Metanephros (tissue), 2 donors: ENCODE data around the gene SLC12A9. TPM values are rescaled to one million over a fixed set of nuclear protein-coding genes. Genes with fewer than 3 reads are reported as not detected.

ENCODE experiments used
- small RNA-seq: library from RNA; depleted of rRNA; stranded (forward); fragments of <200 nt; gene quantifications from one replicate; pipeline ENCODE3, GENCODE V24; 2014; ENCODE audit warnings: low replicate concordance
- total RNA-seq: library from RNA; depleted of rRNA; stranded (reverse); fragments of >200 nt; gene quantifications from one replicate; pipeline ENCODE4 v1.2.3, GENCODE V29; 2014

Gene SLC12A9, protein sequence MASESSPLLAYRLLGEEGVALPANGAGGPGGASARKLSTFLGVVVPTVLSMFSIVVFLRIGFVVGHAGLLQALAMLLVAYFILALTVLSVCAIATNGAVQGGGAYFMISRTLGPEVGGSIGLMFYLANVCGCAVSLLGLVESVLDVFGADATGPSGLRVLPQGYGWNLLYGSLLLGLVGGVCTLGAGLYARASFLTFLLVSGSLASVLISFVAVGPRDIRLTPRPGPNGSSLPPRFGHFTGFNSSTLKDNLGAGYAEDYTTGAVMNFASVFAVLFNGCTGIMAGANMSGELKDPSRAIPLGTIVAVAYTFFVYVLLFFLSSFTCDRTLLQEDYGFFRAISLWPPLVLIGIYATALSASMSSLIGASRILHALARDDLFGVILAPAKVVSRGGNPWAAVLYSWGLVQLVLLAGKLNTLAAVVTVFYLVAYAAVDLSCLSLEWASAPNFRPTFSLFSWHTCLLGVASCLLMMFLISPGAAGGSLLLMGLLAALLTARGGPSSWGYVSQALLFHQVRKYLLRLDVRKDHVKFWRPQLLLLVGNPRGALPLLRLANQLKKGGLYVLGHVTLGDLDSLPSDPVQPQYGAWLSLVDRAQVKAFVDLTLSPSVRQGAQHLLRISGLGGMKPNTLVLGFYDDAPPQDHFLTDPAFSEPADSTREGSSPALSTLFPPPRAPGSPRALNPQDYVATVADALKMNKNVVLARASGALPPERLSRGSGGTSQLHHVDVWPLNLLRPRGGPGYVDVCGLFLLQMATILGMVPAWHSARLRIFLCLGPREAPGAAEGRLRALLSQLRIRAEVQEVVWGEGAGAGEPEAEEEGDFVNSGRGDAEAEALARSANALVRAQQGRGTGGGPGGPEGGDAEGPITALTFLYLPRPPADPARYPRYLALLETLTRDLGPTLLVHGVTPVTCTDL
- total RNA-seq = 25.4 TPM

GRCh38 chr7:100852048-100852872 is at the start of gene SLC12A9:
TSS of gene SLC12A9 (plus strand) at chr7:100852713. CDS start at chr7:100854198, 1,485 bp downstream.

GRCh38 chr7:100827330-100828226 is 24.9 kb upstream of the SLC12A9 start, which contains the start of gene EPHB4:
TSS of gene EPHB4 (minus strand) at chr7:100827523. CDS start at chr7:100827030, 493 bp downstream.

DNA sequence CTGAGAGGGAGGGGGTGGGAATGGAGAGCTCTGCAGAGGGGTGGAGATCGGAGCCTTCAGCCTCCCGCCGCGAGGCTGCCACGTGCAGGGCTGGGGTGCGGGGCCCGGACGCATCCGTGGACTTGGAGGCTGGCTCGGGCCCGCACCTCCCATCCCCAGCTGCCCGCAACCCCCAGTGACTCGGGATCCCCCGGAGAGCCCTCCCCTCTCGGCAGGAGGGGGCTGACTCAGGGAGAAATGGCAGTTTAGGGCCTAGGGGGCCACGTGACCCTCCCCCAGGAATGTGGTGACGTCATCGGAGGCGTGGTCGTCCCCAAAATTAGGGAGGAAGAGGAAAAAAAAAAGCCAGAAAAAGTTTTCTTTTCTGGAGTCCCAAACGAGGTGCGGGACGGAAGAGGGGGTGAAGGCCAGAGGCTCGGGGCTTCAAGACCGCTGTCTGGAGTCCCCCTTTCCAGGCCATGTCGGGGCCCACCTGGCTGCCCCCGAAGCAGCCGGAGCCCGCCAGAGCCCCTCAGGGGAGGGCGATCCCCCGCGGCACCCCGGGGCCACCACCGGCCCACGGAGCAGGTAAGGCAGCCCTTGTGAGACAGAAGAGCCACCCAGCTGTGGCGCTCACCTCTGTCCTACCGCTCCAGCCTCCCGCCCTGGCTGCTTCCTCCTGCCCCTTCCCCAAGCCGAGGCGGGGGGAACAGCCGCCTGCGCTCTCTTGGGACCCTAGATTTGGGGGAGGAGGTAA is 14.7 kb downstream of the SLC12A9 start, which contains the start of gene TRIP6:
TRIP6 (plus strand) TSS at position 348 of the 736 bp plus-strand sequence; CDS start at position 459, 111 bp downstream.

DNA sequence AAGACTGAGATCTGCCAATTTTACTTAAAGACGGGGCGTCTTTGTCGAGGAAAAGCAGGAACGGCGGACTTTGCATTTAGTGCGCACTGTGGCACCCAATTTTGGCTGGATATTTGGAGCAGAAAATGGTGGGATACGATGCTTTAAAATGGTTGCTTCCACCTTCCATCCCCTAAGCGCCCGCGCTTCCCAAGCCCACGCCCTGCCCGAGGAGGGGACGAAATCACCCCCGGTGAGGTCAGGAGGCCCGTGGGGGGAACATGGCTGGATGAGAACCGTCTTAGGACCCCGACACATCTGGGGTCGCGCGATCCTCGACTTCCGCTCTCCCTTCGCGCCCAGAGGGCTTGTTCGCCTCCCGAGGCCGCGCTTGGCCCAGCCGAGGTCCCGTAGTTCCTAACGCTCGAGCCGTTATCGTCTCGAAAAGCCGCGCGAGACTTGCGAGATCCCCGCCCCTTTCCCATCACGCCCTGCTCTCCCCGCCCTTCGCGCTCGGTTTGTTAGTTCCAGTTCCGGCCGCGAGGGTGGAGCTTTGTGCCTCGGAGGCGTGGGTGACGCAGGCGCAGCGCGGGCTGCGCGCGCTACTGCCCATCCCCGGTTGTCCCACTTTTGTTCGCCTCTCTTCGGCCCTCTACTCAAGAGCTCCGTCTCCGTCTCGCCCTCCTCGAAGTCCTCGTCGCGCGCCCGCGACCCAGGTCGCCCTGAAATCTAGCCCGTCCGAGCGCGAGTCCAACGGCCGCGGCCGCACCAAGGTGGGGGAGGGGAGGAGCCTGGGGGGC is 22.3 kb downstream of the SLC12A9 start, which contains the start of gene SRRT:
SRRT (plus strand) TSS at position 527 of the 779 bp plus-strand sequence. CDS start 488 bp downstream, outside the sequence.

DNA sequence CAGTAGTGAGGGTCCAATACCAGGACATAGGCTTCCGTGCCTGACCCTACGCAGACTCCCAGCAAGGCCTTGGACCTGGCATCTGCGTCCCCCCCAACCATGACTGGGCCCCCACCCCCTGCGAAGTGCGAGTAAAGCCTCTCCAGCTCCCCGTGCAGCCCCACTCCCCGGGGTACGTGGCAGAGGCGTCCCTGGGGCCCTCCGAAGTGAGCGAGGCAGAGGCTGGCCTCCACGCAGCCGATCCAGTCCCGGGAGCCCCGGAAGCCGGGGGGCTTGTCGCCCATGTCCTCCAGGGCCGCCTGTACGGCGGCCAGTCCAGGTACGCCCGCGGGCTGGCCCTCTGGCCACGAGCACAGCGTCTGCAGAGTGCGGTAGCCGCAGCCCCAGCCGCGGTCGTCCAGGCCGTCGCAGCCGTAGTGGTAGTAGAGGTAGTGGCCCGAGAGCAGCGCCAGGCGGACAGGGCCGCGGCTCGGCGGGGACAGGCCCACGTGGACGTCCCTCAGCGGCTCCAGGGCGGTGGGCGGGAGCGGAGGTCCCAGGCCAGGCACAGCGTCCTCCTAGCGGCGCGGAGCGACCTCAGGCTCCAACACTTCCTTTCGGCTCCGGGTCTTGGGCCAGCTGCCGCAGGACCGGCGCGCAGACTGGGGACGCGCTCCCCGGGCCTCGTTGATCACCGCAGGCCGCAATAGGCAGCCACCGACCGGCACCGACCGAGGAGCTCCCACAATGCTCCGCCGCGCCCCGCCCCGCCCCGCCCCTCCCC is 36.7 kb downstream of the SLC12A9 start, which contains the start of gene UFSP1:
UFSP1 (minus strand) TSS at position 728 of the 763 bp plus-strand sequence; CDS start at position 284, 444 bp downstream.

DNA sequence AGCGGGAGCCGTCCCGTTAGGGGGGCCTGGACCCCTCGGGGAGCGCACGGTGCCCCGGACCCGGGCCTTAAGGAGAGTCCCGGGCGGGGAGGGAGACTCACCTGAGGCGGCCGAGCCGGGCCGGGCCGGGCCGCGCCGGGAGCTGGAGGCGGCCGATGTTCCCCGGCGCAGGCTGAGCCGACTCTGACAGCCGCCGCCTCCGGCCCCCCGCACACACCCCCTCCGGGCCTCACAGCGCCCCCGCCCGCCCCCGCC is 43.1 kb downstream of the SLC12A9 start, which contains the start of gene ACHE:
ACHE (minus strand) TSS at position 188 of the 255 bp plus-strand sequence. CDS start 1,656 bp downstream, outside the sequence.

Small RNA genes lying within 50 kb of the gene (small RNA-seq; reads per million reads assigned to genes)
- gene RN7SL549P = not detected
- gene RN7SL750P = not detected

Other genes with a start within 250 kb of the SLC12A9 start
- gene MOSPD3, start 240.2 kb upstream of the SLC12A9 start, total RNA-seq = 15.4 TPM
- gene TFR2, start 211.2 kb upstream of the SLC12A9 start, total RNA-seq = 5.3 TPM
- gene ACTL6B, start 196.3 kb upstream of the SLC12A9 start, total RNA-seq = not detected
- 209 TPM for gene GNB2, start 179.0 kb upstream of the SLC12A9 start, total RNA-seq
- 36.3 TPM for gene GIGYF1, start 158.5 kb upstream of the SLC12A9 start, total RNA-seq
- gene POP7, start 146.6 kb upstream of the SLC12A9 start, total RNA-seq = 46.1 TPM
- not detected for gene EPO, start 132.2 kb upstream of the SLC12A9 start, total RNA-seq
- gene ZAN, start 119.1 kb upstream of the SLC12A9 start, total RNA-seq = not detected
- gene EPHB4, start 25.2 kb upstream of the SLC12A9 start, total RNA-seq = 91.7 TPM
- gene TRIP6, start 14.7 kb downstream of the SLC12A9 start, total RNA-seq = 73.4 TPM
- gene SRRT, start 22.4 kb downstream of the SLC12A9 start, total RNA-seq = 81.9 TPM
- 4.5 TPM for gene UFSP1, start 37.0 kb downstream of the SLC12A9 start, total RNA-seq
- 25.6 TPM for gene ACHE, start 43.2 kb downstream of the SLC12A9 start, total RNA-seq
- gene MUC3A, start 96.8 kb downstream of the SLC12A9 start, total RNA-seq = 0.35 TPM
- not detected for gene MUC12, start 116.9 kb downstream of the SLC12A9 start, total RNA-seq
- gene MUC17, start 167.4 kb downstream of the SLC12A9 start, total RNA-seq = under 0.01 TPM
- 16.9 TPM for gene TRIM56, start 232.8 kb downstream of the SLC12A9 start, total RNA-seq